Renal cortical epithelial cell (primary cell): Measurements from ENCODE around the gene FPR1. TPM values are rescaled to one million over a fixed set of nuclear protein-coding genes. Genes with fewer than 3 reads are reported as not detected.
A peak's percentile ranks its signal among the peaks of the same experiment; 100 is the strongest.

ENCODE experiments used
- DNase-seq: peaks from one replicate; pipeline ENCODE4 v3.0.0-alpha.2; 2011; ENCODE audit warnings: low read depth
- total RNA-seq: library from RNA; depleted of rRNA; stranded (reverse); fragments of >200 nt; gene quantifications from 2 replicates; pipeline ENCODE4 v1.2.3, GENCODE V29; 2014

The FPR1 gene, protein sequence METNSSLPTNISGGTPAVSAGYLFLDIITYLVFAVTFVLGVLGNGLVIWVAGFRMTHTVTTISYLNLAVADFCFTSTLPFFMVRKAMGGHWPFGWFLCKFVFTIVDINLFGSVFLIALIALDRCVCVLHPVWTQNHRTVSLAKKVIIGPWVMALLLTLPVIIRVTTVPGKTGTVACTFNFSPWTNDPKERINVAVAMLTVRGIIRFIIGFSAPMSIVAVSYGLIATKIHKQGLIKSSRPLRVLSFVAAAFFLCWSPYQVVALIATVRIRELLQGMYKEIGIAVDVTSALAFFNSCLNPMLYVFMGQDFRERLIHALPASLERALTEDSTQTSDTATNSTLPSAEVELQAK
- total RNA-seq, result 0.40 and 0.69 TPM in 2 replicates

DNA sequence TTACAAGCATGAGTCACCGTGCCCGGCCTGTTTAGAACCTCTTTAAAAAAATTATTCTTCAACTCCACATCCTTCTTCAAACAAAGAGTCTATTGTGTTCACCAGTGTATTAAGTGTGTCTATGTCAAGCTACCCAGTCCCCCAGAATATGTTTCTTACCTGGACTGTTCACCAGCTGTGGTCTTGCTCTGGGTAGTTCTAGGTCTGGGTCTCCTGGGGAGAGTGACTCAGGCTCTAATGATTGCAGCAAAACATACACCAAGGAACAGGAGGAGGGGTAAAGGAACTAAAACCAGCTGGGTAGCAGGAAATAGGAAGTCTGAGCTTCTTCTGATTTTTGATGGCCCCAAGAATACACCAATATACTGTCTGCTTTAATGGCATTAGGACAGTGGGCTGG, at the start of gene FPR1:
Gene FPR1, minus strand, starts transcription at position 224 of the 400 bp plus-strand sequence. CDS start 4,884 bp downstream, outside the sequence.
- DNase-seq, result no peak

DNA sequence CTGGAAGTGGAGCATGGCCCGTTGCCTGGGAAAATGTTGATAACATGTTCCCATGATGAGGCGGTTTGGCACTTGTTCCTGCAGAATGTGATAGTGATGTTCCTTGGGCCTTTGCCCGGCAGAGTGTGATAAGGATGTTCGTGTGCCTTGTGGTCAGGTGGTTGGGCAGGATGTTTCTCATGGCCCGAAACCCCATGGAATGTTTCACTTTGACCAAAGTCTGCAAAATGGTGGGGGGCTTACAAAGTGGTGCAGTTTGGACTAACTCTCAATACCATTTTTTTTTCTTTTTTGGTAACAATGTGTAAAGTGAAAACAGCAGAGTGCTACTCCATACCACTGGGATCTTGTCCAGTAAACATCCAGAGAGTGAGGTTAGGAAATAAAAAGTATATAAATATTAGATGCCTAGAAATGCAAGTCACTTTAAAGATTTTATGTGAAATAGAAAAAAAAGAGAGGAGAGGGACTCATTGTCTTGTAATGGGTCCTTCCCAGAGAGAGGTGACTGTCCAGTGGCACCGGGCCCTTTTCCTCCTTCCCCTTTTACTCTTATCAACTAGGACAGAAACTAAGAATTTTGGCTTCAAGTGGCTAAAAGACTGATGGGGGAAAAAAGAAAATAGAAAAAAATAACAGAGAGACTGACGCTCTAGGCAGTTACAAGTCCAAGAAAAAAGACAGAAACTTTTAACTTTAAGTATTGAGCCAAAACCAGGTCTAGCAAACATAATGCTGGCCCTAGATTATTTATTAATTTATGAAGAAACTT, 49.0 kb upstream of the FPR1 start:
- no peak for DNase-seq

GRCh38 chr19:51799774-51800472, 48.2 kb upstream of the FPR1 start:
- no peak for DNase-seq

GRCh38 chr19:51799034-51799773, 47.5 kb upstream of the FPR1 start:
- DNase-seq, result peak; percentile 1

DNA sequence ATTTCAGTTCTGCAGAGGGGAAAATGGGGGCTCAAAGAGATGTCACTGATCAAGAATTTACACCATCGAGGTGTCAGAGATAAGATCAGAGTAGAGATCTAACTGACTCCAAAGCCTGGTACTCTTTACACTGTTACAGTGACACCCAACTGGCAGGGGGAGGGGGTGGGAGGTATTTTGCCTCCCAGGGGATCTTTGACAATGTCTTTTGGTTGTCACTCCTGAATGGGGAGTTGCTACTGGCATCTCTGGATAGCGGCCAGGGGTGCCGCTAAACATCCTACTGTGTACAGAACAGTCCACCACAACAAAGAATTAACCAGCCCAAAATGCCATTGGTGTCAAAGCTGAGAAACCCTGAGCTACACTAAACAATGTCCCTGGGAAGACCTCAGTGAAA, 46.4 kb upstream of the FPR1 start:
- DNase-seq, result no peak

DNA sequence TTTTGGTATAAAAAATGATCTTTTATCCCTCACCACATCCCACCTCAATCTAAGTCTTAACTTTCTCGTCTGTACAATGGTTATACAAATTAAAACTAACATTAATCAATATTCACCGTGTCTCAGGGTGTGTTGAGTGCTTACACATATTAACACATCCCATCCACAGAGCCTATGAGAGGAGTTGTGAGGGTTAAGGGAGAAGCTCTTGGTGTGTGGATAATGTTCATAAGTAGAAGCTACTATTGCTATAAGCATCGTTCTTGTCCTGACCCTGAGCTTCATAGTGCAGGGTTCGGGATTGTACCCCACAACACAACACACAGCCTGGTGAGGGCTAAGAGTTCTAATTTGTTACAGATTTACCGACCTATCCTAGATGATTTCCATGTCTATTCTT, 45.8 kb upstream of the FPR1 start:
- DNase-seq, result no peak

GRCh38 chr19:51796195-51796679, 44.6 kb upstream of the FPR1 start:
- no peak for DNase-seq

DNA sequence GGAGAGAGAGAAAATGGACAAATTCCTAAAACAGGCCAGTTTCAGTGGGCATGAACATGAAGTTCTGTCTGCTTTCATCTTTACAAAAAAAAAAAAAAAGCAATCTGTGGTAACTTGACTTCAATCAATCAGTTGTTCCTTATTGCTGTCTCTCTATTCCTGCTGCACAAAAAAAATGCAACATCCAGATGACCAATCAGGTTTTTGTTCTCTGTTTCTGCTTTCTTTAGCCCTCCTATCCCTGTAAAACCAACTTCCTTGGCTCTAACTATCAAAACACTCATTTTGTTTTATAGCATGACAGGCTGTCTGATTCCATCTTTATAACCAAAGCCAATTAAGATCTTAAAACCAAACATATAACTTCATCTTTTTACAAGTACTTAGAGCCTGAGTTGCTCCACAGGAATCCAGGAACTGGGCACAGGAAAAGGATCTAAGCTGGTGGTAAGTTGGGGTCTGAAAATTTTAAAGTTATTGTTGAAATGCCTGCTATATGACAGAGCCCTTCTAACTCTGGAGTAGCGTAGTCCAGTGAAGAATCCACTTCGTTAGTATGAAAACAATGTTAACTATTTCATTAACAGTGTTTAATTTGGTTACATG, 43.3 kb upstream of the FPR1 start, which contains the start of gene FPR3:
Gene FPR3, plus strand, starts transcription at position 273 of the 606 bp plus-strand sequence. CDS start 28,592 bp downstream, outside the sequence.
- DNase-seq, result no peak

DNA sequence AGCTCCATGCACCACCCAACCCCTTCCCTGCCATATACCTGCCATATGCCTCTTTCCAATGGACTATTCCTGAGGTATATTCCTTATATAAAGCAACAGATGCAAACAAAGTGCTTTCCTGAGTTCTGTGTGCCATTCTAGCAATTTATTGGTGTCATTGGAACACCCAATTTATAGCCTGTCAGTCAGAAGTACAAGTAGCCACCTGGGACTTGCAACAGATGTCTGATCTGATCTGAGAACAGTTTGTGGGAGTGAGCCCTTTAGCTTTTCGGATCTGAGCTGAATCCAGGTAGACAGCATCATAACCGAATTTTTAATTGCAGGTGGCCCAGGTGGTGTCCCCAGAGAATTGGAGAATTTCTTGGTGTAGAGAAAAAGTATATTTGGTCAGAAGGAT, 42.3 kb upstream of the FPR1 start:
- no peak for DNase-seq

- DNase-seq, result no peak
Measured at GRCh38 chr19:51792932-51793331, 41.3 kb upstream of the FPR1 start.

DNA sequence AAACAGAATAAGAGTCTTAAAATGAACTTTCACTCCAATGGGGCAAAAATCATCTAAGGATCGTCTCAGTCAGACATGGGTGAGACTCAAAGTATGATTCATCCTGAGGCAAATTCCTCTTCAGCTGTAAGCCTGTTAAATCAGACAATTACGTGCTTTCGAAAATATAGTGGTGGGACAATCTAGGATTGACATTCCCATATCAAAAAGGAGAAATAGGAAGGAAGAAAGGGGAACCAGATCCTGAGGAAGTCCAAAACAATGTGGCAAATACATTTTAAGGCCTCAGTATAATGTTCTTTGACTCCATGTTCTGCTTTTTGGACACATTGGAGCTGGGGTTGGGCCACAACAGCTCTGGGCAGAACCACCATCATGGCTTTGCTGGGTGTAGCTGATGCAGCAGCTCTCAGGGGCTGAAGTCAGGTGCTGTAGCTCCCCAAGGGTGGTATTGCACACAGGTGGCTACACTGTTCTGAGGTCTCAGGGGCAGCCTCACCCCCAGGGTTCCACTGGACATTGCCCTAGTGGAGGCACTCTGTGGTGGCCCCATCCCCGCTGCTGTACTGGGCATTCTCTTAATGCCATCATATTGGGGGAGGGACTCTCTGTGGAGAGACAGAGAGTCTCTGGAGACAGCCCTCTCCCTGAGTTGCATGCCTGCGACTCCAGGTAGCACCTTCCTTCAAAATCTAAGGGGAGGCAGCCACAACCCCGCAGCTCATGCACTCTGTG, 37.5 kb upstream of the FPR1 start:
- no peak for DNase-seq

DNA sequence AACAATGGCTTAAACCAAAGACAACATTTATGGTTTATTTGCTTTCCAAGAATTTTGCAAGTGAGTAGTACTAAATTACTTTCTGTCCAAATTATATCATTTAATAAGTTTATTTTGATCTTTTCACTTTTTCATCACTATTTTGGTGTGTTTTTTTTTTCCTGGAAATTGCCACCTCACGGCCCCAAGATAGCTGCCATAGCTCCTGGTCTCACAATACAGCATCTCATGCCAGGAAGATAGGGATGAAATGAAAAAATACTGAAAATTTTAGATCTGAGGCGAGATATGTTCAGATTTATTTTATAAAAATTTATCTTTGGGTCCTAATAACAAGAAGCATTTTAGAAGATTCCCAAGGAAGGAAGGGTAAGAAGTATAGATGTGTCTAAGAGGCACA, 36.4 kb upstream of the FPR1 start:
- DNase-seq, result no peak

GRCh38 chr19:51786646-51787494, 35.2 kb upstream of the FPR1 start:
- DNase-seq, result no peak

GRCh38 chr19:51784922-51785690, 33.4 kb upstream of the FPR1 start:
- DNase-seq, result no peak

GRCh38 chr19:51784109-51784785, 32.6 kb upstream of the FPR1 start:
- DNase-seq, result no peak

DNA sequence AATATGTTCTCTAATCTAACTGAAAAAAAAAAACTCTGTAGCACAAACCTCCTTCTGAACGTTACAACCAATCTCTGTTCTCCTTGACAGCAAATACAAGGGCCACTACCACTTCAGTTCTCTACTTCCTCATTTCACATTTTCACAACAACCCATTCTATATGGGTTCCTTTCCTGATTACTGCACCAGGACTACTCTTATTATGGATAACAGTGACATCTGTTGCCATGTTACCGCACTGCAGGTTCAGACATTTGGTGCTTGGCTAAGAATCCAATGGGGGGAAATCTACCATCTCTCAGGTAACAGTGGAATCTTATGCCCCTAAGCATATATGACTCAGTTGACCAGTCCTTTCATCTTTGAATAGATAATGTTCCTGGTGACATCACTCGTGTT, 31.7 kb upstream of the FPR1 start:
- DNase-seq, result no peak

DNA sequence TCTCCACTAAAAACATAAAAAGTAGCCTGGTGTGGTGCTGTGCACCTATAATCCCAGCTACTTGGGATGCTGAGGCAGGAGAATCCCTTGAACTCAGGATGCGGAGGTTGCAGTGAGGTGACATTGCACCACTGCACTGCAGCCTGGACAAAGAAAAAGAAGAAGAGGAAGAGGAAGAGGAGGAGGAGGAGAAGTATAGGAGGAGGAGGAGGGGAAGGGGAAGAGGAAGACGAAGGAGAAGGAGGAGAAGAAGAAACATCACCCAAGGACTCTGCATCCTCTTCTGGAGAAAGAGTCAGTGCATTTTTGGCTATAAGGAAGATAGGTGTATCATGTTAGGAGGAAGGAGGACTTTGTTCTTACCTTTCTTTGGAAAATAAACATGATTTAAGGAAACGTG, 30.3 kb upstream of the FPR1 start:
- no peak for DNase-seq

DNA sequence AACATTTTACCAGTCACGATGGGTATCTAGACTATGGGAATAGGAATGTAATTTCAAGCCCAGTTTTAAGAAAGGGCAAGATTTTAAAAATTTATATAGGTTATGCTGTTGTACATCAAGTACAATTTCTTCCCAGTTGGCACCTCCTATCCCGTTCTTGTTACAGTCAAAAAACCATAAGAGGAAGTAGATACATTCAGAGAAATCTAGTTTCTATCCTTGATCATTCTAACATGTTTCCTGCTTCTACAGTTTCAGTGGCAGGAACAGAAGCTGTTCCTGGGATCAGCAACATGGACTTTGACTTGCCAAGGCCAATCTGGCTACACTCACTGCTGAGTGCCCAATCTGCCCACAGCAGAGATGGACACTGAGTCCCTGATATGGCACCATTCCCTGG, 28.6 kb upstream of the FPR1 start:
- DNase-seq, result no peak
